WTC11 (cell line): ENCODE results near the gene ATG9B. TPM values are rescaled to one million over a fixed set of nuclear protein-coding genes. Genes with fewer than 3 reads are reported as not detected.

Source experiments
- ATAC-seq: fragments of 200-7000 bp; cut with Tn5 transposase; 2 replicates; pipeline ENCODE4 v1.10.0; 2021; ENCODE audit warnings: mild to moderate bottlenecking, moderate library complexity
- CTCF ChIA-PET: fragments of 300-600 bp; sonication (Branson Sonifier 250); formaldehyde crosslinking; loops from one replicate; lab custom pipeline; 2021; ENCODE audit warnings: antibody characterized with exemption; lab: Charles Lee
- POLR2A ChIA-PET: fragments of 350-600 bp; sonication (Branson Sonifier 250); formaldehyde crosslinking; loops from one replicate; lab custom pipeline; 2021; ENCODE audit warnings: antibody characterized with exemption; lab: Charles Lee
- DNase-seq: peaks from one replicate; pipeline ENCODE4 v3.0.0; 2021; ENCODE audit warnings: low spot score
- H3K27ac Mint-ChIP-seq: 2 replicates; pipeline ENCODE4 v1.8.0; 2021; ENCODE audit warnings: mixed read lengths
- H3K27me3 Mint-ChIP-seq: 2 replicates; pipeline ENCODE4 v1.8.0; 2021; ENCODE audit warnings: low read depth, mild to moderate bottlenecking, moderate library complexity, mixed read lengths
- H3K36me3 Mint-ChIP-seq: 2 replicates; pipeline ENCODE4 v1.8.0; 2021; ENCODE audit warnings: mixed read lengths
- H3K4me1 Mint-ChIP-seq: 2 replicates; pipeline ENCODE4 v1.8.0; 2022; ENCODE audit warnings: mixed read lengths
- H3K4me3 Mint-ChIP-seq: 2 replicates; pipeline ENCODE4 v1.8.0; 2021; ENCODE audit warnings: mild to moderate bottlenecking, moderate library complexity, mixed read lengths
- H3K9me3 Mint-ChIP-seq: 2 replicates; pipeline ENCODE4 v1.8.0; 2021; ENCODE audit warnings: mixed read lengths
- GRHL2 ChIP-seq: fragments of 250-450 bp; sonication (Bioruptor Pico); IDR thresholded peaks from 2 replicates; pipeline ENCODE4 v1.8.0; 2022; ENCODE audit warnings: mild to moderate bottlenecking, moderate library complexity; ENCODE audit not compliant: insufficient replicate concordance, severe bottlenecking
- IRF2 ChIP-seq: sonication (generic); formaldehyde crosslinking; IDR thresholded peaks from 2 replicates; pipeline ENCODE4 v1.8.0; 2022; ENCODE audit warnings: low read depth, missing genetic modification reagents, borderline replicate concordance
- JUN ChIP-seq: sonication (generic); formaldehyde crosslinking; IDR thresholded peaks from 2 replicates; pipeline ENCODE4 v1.8.0; 2023; ENCODE audit warnings: mild to moderate bottlenecking, missing genetic modification reagents
- KAT7 ChIP-seq: sonication (generic); formaldehyde crosslinking; IDR thresholded peaks from 2 replicates; pipeline ENCODE4 v1.8.1; 2023; ENCODE audit warnings: missing genetic modification reagents, mild to moderate bottlenecking, borderline replicate concordance
- OVOL2 ChIP-seq: fragments of 250-450 bp; sonication (Bioruptor Pico); IDR thresholded peaks from 2 replicates; pipeline ENCODE4 v1.9.0; 2021; ENCODE audit warnings: mild to moderate bottlenecking, borderline replicate concordance
- TCF7 ChIP-seq: sonication (generic); formaldehyde crosslinking; IDR thresholded peaks from 2 replicates; pipeline ENCODE4 v1.8.0; 2022; ENCODE audit warnings: mild to moderate bottlenecking, low read depth, missing genetic modification reagents, moderate library complexity
- TP53 ChIP-seq: sonication (generic); formaldehyde crosslinking; IDR thresholded peaks from 2 replicates; pipeline ENCODE4 v1.8.1; 2023; ENCODE audit warnings: mild to moderate bottlenecking, missing genetic modification reagents
- ZNF232 ChIP-seq: sonication (generic); formaldehyde crosslinking; IDR thresholded peaks from 2 replicates; pipeline ENCODE4 v1.8.0; 2022; ENCODE audit warnings: mild to moderate bottlenecking, missing genetic modification reagents
- ZNF416 ChIP-seq: fragments of 250-450 bp; sonication (Bioruptor Pico); IDR thresholded peaks from 2 replicates; pipeline ENCODE4 v1.9.0; 2021; ENCODE audit warnings: mild to moderate bottlenecking, inconsistent platforms
- ZNF671 ChIP-seq: fragments of 250-450 bp; sonication (Bioruptor Pico); IDR thresholded peaks from 2 replicates; pipeline ENCODE4 v1.8.0; 2021; ENCODE audit warnings: mild to moderate bottlenecking
- total RNA-seq: library from RNA; stranded (reverse); gene quantifications from 3 replicates; pipeline ENCODE4 v1.2.3, GENCODE V29; 2021
- TF ChIP-seq, protein P1 (sequence below): sonication (generic); formaldehyde crosslinking; IDR thresholded peaks from 2 replicates; pipeline ENCODE4 v1.8.1; 2022; ENCODE audit warnings: low read depth, missing genetic modification reagents, borderline replicate concordance
- TF ChIP-seq, protein P2 (sequence below): fragments of 250-450 bp; sonication (Bioruptor Pico); IDR thresholded peaks from 2 replicates; pipeline ENCODE4 v1.9.0; 2021; ENCODE audit warnings: mild to moderate bottlenecking, borderline replicate concordance
- TF ChIP-seq, protein P3 (sequence below): fragments of 250-450 bp; sonication (Bioruptor Pico); IDR thresholded peaks from 2 replicates; pipeline ENCODE4 v1.9.0; 2021; ENCODE audit warnings: mild to moderate bottlenecking
- TF ChIP-seq, protein P4 (sequence below): sonication (generic); formaldehyde crosslinking; IDR thresholded peaks from 2 replicates; pipeline ENCODE4 v1.8.0; 2022; ENCODE audit warnings: mild to moderate bottlenecking, missing genetic modification reagents
- TF ChIP-seq, protein P5 (sequence below): sonication (generic); formaldehyde crosslinking; IDR thresholded peaks from 2 replicates; pipeline ENCODE4 v1.8.1; 2022; ENCODE audit warnings: mild to moderate bottlenecking, moderate library complexity, missing genetic modification reagents

ATG9B gene
- total RNA-seq, 1 experiment from 2014 or later = 2.4 TPM

DNA sequence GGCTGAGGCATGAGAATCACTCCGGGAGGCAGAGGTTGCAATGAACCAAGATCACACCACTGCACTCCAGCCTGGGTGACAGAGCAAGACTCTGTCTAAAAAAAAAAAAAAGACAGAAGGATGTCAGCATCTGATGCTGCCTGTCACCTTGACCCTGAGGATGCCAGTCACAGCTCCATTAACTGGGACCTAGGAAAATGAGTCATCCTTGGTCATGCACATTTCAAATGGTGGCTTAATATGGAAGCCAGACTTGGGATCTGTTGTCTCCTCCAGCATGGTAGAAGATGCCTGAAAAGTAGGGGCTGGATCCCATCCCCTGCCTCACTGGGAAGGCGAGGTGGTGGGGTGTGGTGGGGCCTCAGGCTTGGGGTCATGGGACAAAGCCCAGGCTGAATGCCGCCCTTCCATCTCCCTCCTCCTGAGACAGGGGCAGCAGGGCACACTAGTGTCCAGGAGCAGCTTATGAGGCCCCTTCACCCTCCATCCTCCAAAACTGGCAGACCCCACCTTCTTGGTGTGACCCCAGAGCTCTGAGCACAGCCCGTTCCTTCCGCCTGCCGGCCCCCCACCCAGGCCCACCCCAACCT, 32.1 kb downstream of the ATG9B start:
- peaks cover 20% of the 10 kb centered on the region for H3K27me3 Mint-ChIP-seq
- no peak overlapping the region for H3K27ac Mint-ChIP-seq
- TF ChIP-seq, protein P1, sequence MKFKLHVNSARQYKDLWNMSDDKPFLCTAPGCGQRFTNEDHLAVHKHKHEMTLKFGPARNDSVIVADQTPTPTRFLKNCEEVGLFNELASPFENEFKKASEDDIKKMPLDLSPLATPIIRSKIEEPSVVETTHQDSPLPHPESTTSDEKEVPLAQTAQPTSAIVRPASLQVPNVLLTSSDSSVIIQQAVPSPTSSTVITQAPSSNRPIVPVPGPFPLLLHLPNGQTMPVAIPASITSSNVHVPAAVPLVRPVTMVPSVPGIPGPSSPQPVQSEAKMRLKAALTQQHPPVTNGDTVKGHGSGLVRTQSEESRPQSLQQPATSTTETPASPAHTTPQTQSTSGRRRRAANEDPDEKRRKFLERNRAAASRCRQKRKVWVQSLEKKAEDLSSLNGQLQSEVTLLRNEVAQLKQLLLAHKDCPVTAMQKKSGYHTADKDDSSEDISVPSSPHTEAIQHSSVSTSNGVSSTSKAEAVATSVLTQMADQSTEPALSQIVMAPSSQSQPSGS = no peak
- no peak for TF ChIP-seq ZNF416 (CRISPR knock-in tag)
- TF ChIP-seq, protein P2, sequence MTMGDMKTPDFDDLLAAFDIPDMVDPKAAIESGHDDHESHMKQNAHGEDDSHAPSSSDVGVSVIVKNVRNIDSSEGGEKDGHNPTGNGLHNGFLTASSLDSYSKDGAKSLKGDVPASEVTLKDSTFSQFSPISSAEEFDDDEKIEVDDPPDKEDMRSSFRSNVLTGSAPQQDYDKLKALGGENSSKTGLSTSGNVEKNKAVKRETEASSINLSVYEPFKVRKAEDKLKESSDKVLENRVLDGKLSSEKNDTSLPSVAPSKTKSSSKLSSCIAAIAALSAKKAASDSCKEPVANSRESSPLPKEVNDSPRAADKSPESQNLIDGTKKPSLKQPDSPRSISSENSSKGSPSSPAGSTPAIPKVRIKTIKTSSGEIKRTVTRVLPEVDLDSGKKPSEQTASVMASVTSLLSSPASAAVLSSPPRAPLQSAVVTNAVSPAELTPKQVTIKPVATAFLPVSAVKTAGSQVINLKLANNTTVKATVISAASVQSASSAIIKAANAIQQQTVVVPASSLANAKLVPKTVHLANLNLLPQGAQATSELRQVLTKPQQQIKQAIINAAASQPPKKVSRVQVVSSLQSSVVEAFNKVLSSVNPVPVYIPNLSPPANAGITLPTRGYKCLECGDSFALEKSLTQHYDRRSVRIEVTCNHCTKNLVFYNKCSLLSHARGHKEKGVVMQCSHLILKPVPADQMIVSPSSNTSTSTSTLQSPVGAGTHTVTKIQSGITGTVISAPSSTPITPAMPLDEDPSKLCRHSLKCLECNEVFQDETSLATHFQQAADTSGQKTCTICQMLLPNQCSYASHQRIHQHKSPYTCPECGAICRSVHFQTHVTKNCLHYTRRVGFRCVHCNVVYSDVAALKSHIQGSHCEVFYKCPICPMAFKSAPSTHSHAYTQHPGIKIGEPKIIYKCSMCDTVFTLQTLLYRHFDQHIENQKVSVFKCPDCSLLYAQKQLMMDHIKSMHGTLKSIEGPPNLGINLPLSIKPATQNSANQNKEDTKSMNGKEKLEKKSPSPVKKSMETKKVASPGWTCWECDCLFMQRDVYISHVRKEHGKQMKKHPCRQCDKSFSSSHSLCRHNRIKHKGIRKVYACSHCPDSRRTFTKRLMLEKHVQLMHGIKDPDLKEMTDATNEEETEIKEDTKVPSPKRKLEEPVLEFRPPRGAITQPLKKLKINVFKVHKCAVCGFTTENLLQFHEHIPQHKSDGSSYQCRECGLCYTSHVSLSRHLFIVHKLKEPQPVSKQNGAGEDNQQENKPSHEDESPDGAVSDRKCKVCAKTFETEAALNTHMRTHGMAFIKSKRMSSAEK = no peak
- ChIA-PET POLR2A (interaction anchor here (0.9 kb wide), 1 partner anchor 25 kb away, joined by 3 read pairs; no protein-coding TSS in a partner anchor), CTCF (interaction anchor here (0.7 to 4.2 kb wide), 14 partner anchors 8 to 132 kb away, joined by 3 to 33 read pairs (median 6); no protein-coding TSS in a partner anchor)
- H3K4me3 Mint-ChIP-seq = no peak overlapping the region
- peaks cover 12% of the 10 kb centered on the region for H3K36me3 Mint-ChIP-seq
- peaks cover 34% of the 10 kb centered on the region for H3K4me1 Mint-ChIP-seq
- DNase-seq = no peak
- peaks cover 15% of the 10 kb centered on the region for H3K9me3 Mint-ChIP-seq
- ATAC-seq = no peak

DNA sequence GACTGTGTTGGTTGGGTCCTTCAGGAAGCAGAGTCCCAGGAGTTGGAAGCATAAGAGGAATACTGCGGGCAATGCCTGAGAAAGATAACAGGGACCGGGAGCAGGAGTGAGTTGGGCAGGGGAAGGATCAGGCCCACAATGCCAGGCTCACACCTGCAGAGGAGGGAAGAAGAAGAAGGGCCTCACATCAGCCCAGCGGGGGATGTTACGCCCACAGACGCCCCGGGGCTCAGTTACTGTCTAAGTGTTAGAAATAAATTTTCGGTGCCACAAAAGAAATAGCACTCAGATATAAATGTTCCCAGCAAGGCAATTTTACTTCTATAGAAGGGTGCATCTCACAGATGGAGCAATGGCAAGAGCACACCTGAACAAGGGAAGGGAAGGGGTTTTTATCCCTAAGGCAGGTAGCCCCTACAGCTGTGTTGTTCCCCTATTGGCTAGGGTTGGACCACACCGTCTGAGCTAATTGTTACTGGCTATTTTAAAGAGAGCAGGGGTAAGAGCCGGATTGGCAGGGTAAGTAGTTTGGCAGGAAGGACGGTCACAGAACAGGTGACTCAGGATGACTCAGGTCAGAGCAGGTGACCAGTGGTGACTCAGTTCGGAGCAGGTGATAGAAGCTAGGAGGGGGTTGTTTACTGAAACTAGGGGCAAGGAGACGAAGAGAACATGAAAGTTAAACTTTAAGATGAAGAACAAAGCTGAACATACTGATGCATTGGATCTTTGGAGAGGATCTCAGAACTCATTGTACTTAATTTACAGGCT, 33.7 kb downstream of the ATG9B start, which contains the start of gene NOS3:
TSS of gene NOS3 (plus strand) at position 602 of the 771 bp plus-strand sequence. CDS start 2,787 bp downstream, outside the sequence.
- H3K4me1 Mint-ChIP-seq = peaks cover 37% of the 10 kb centered on the region
- H3K9me3 Mint-ChIP-seq = peaks cover 15% of the 10 kb centered on the region
- no peak within 1 kb of the TSS for H3K4me3 Mint-ChIP-seq
- H3K27me3 Mint-ChIP-seq = peaks cover 22% of the 10 kb centered on the region
- H3K27ac Mint-ChIP-seq = no peak within 1 kb of the TSS
- ChIA-PET POLR2A (no interaction called here), CTCF (interaction anchor here (1.1 to 3.3 kb wide), 6 partner anchors 15 to 254 kb away, joined by 3 to 33 read pairs (median 6); no protein-coding TSS in a partner anchor)
- peaks cover 12% of the 10 kb centered on the region for H3K36me3 Mint-ChIP-seq
- ATAC-seq = no peak
- TF ChIP-seq, protein P3, sequence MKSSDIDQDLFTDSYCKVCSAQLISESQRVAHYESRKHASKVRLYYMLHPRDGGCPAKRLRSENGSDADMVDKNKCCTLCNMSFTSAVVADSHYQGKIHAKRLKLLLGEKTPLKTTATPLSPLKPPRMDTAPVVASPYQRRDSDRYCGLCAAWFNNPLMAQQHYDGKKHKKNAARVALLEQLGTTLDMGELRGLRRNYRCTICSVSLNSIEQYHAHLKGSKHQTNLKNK (CRISPR knock-in tag) = no peak
- TF ChIP-seq ZNF232 = no peak
- TF ChIP-seq TP53 (CRISPR knock-in tag) = no peak
- no peak for TF ChIP-seq OVOL2
- no peak for TF ChIP-seq JUN (CRISPR knock-in tag)
- TF ChIP-seq ZNF671 = no peak
- TF ChIP-seq IRF2 (CRISPR knock-in tag) = no peak
- no peak for TF ChIP-seq KAT7
- TF ChIP-seq, protein P4, sequence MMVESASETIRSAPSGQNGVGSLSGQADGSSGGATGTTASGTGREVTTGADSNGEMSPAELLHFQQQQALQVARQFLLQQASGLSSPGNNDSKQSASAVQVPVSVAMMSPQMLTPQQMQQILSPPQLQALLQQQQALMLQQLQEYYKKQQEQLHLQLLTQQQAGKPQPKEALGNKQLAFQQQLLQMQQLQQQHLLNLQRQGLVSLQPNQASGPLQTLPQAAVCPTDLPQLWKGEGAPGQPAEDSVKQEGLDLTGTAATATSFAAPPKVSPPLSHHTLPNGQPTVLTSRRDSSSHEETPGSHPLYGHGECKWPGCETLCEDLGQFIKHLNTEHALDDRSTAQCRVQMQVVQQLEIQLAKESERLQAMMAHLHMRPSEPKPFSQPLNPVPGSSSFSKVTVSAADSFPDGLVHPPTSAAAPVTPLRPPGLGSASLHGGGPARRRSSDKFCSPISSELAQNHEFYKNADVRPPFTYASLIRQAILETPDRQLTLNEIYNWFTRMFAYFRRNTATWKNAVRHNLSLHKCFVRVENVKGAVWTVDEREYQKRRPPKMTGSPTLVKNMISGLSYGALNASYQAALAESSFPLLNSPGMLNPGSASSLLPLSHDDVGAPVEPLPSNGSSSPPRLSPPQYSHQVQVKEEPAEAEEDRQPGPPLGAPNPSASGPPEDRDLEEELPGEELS (CRISPR knock-in tag) = no peak
- TF ChIP-seq, protein P2 = no peak
- TF ChIP-seq, protein P5, sequence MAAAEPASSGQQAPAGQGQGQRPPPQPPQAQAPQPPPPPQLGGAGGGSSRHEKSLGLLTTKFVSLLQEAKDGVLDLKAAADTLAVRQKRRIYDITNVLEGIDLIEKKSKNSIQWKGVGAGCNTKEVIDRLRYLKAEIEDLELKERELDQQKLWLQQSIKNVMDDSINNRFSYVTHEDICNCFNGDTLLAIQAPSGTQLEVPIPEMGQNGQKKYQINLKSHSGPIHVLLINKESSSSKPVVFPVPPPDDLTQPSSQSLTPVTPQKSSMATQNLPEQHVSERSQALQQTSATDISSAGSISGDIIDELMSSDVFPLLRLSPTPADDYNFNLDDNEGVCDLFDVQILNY (CRISPR knock-in tag) = no peak
- no peak for TF ChIP-seq TCF7 (CRISPR knock-in tag)
- no peak for TF ChIP-seq GRHL2
- no peak for DNase-seq
